Upper lobe of left lung (tissue), 4 donors: ENCODE measurements around the gene YPEL1.

Source experiments
- CTCF ChIP-seq, 6 experiments: fragments of 450-650 bp in 4 of 6; fragments of 200-600 bp in 2 of 6; sonication (generic) in 2 of 6; IDR thresholded peaks; one replicate each; pipeline ENCODE4 v1.5.1; 2016 to 2019; ENCODE audit warnings: antibody characterized with exemption in 6 of 6
- POLR2AphosphoS5 ChIP-seq, 2 donors: sonication (generic); formaldehyde crosslinking; IDR thresholded peaks; one replicate each; pipeline ENCODE4 v1.5.1; 2017; ENCODE audit warnings: antibody characterized with exemption in 2 of 2

DNA sequence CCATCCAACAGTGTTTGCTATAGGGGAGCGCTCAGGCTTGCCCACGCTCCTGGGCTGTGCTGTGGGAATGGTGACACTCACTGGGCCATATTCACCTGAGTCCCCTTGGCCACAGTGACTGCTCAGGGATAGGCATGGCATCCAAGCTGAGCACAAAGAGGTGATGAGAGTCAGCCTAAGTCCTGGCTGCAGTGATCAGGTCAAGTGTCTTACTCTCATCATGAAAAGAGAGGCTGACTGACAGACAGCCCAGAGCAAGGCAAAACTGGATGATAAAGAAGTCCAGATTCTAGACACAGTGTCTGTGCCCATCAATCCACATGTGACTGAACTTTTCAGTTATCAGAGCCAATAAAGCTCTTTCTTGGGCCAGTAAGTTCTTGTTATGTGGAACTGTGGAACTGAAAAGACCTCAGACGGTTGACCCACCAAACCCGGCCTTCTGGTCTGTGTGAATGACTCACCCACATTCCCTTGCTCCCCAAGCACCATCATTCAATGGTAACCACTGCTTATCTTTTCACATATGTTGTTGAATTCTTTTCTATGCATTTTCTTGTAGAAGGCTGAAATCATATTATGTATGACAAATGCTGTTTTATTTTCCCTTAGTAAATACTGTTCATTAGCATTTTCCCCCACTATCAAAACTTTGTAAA is 43.2 kb upstream of the YPEL1 start:
- no peak for TF ChIP-seq POLR2AphosphoS5 (IDR thresholded peaks at IDR 0.05)
- TF ChIP-seq CTCF (IDR thresholded peaks at IDR 0.05): no peak
